ENCODE measurements around the gene EPHB1. TPM values are rescaled to one million over a fixed set of nuclear protein-coding genes. Genes with fewer than 3 reads are reported as not detected.

Gene EPHB1
- total RNA-seq, 1 donor from 2014 or later: 1.8 TPM

GRCh38 chr3:134809427-134810051 lies 14.5 kb downstream of the EPHB1 start:
- Mint-ChIP-seq H3K9me3 (ENCODE audit: low read depth) (no peaks in the 10 kb centered on the region), H3K27ac (no peak overlapping the region), H3K36me3 (ENCODE audit: insufficient read depth) (no peaks in the 10 kb centered on the region), H3K27me3 (peaks cover 56% of the 10 kb centered on the region), H3K4me1 (ENCODE audit: low read depth) (peaks cover 31% of the 10 kb centered on the region), H3K4me3 (ENCODE audit: low read depth) (no peak overlapping the region)
- TF ChIP-seq CTCF (IDR thresholded peaks at IDR 0.05; ENCODE audit: unreplicated experiment): no peak
- DNase-seq (ENCODE audit: low spot score, unreplicated experiment): no peak

GRCh38 chr3:134810052-134810435 lies 15.0 kb downstream of the EPHB1 start:
- Mint-ChIP-seq H3K4me1 (ENCODE audit: low read depth) (peaks cover 27% of the 10 kb centered on the region), H3K9me3 (ENCODE audit: low read depth) (no peaks in the 10 kb centered on the region), H3K36me3 (ENCODE audit: insufficient read depth) (no peaks in the 10 kb centered on the region), H3K27ac (no peak overlapping the region), H3K4me3 (ENCODE audit: low read depth) (no peak overlapping the region), H3K27me3 (peaks cover 53% of the 10 kb centered on the region)
- no peak for TF ChIP-seq CTCF (IDR thresholded peaks at IDR 0.05; ENCODE audit: unreplicated experiment)
- DNase-seq (ENCODE audit: low spot score, unreplicated experiment): no peak

- DNase-seq (ENCODE audit: low spot score, unreplicated experiment): no peak
- Mint-ChIP-seq H3K4me1 (ENCODE audit: low read depth) (peaks cover 23% of the 10 kb centered on the region), H3K4me3 (ENCODE audit: low read depth) (no peak overlapping the region)
Measured at GRCh38 chr3:134810850-134811249, 15.8 kb downstream of the EPHB1 start.

GRCh38 chr3:134813618-134814017 lies 18.6 kb downstream of the EPHB1 start:
- TF ChIP-seq CTCF (IDR thresholded peaks at IDR 0.05; ENCODE audit: unreplicated experiment): no peak
- H3K4me3 Mint-ChIP-seq (ENCODE audit: low read depth): no peak overlapping the region
- peaks cover 33% of the 10 kb centered on the region for H3K27me3 Mint-ChIP-seq
- H3K4me1 Mint-ChIP-seq (ENCODE audit: low read depth): peaks cover 18% of the 10 kb centered on the region
- H3K27ac Mint-ChIP-seq: no peak overlapping the region
- no peak for DNase-seq (ENCODE audit: low spot score, unreplicated experiment)
- no peaks in the 10 kb centered on the region for H3K36me3 Mint-ChIP-seq (ENCODE audit: insufficient read depth)
- no peaks in the 10 kb centered on the region for H3K9me3 Mint-ChIP-seq (ENCODE audit: low read depth)

More at GRCh38 chr3:134810850-134811249, 15.8 kb downstream of the EPHB1 start:
- Mint-ChIP-seq H3K27me3 (peaks cover 48% of the 10 kb centered on the region), H3K27ac (no peak overlapping the region), H3K36me3 (ENCODE audit: insufficient read depth) (no peaks in the 10 kb centered on the region), H3K9me3 (ENCODE audit: low read depth) (no peaks in the 10 kb centered on the region)
- TF ChIP-seq CTCF (IDR thresholded peaks at IDR 0.05; ENCODE audit: unreplicated experiment): no peak

GRCh38 chr3:134815519-134815918 lies 20.5 kb downstream of the EPHB1 start:
- H3K4me1 Mint-ChIP-seq (ENCODE audit: low read depth): peaks cover 1% of the 10 kb centered on the region
- H3K9me3 Mint-ChIP-seq (ENCODE audit: low read depth): no peaks in the 10 kb centered on the region
- no peak for DNase-seq (ENCODE audit: low spot score, unreplicated experiment)
- no peaks in the 10 kb centered on the region for H3K36me3 Mint-ChIP-seq (ENCODE audit: insufficient read depth)
- TF ChIP-seq CTCF (IDR thresholded peaks at IDR 0.05; ENCODE audit: unreplicated experiment): no peak
- no peak overlapping the region for H3K4me3 Mint-ChIP-seq (ENCODE audit: low read depth)
- H3K27ac Mint-ChIP-seq: no peak overlapping the region
- peaks cover 36% of the 10 kb centered on the region for H3K27me3 Mint-ChIP-seq
